HL-60 (cell line): ENCODE measurements around the gene RBPJ.
"Not testable (repeated sequence)": the region's sequence is repeated elsewhere in the genome, so short reads cannot be mapped to it uniquely, and the experiment has no call there.

Experiments used
- DNase-seq, 2 experiments: peaks; one replicate each; pipeline ENCODE4 v3.0.0-alpha.2; 2010 to 2020; ENCODE audit warnings: low read depth in 1 of 2, low spot score in 1 of 2
- H3K27ac ChIP-seq: fragments of 250-450 bp; sonication (Bioruptor Pico); replicated peaks from 2 replicates; pipeline ENCODE4 v1.5.1; 2020; ENCODE audit warnings: mild to moderate bottlenecking, moderate library complexity
- H3K27me3 ChIP-seq: fragments of 250-450 bp; sonication (Bioruptor Pico); 2 replicates; pipeline ENCODE4 v1.5.1; 2021; ENCODE audit warnings: mild to moderate bottlenecking, moderate library complexity; ENCODE audit not compliant: insufficient read depth, poor library complexity, severe bottlenecking
- H3K4me3 ChIP-seq: replicated peaks from 2 replicates; pipeline ENCODE4 v1.5.1; 2011; ENCODE audit warnings: mild to moderate bottlenecking, control low read depth, low read length; ENCODE audit not compliant: insufficient read depth
- GABPA ChIP-seq: IDR thresholded peaks from 2 replicates; pipeline ENCODE4 v1.6.1; 2012; ENCODE audit warnings: low read depth
- POLR2AphosphoS5 ChIP-seq: IDR thresholded peaks from 2 replicates; pipeline ENCODE4 v1.6.1; 2012; ENCODE audit warnings: low read depth
- SPI1 ChIP-seq: IDR thresholded peaks from 2 replicates; pipeline ENCODE4 v1.6.1; 2012; ENCODE audit warnings: low read depth, mild to moderate bottlenecking, borderline replicate concordance
- TF ChIP-seq, protein P1 (sequence below): IDR thresholded peaks from one replicate; pipeline ENCODE4 v1.5.1; 2011; ENCODE audit warnings: low read length, control low read depth, inconsistent platforms; ENCODE audit not compliant: insufficient read depth
- TF ChIP-seq, protein P2 (sequence below): IDR thresholded peaks from 2 replicates; pipeline ENCODE4 v1.6.1; 2012; ENCODE audit warnings: low read depth; ENCODE audit not compliant: insufficient replicate concordance

RBPJ gene

DNA sequence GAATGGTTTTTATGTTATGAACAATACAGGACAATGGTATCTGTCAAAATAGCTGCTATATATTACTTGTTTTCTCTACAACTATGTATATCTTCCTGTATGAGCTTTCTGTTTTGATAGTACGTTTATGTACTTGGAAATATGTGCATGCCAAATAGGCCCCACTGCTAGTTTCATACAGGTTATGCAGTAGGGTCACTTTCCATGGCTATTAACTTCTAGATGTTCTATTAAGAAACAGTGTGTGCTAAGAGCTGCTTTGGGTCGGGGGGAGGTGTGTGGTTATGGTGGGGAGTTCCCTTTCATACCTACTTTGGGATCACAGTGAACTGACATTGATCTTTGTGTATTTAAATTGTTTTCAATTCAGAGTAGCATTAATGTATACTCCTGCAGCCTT is 30.9 kb downstream of the RBPJ start:
- DNase-seq = no peak
- H3K27ac ChIP-seq = no peak overlapping the region
- no peaks in the 10 kb centered on the region for H3K27me3 ChIP-seq
- TF ChIP-seq, protein P1, sequence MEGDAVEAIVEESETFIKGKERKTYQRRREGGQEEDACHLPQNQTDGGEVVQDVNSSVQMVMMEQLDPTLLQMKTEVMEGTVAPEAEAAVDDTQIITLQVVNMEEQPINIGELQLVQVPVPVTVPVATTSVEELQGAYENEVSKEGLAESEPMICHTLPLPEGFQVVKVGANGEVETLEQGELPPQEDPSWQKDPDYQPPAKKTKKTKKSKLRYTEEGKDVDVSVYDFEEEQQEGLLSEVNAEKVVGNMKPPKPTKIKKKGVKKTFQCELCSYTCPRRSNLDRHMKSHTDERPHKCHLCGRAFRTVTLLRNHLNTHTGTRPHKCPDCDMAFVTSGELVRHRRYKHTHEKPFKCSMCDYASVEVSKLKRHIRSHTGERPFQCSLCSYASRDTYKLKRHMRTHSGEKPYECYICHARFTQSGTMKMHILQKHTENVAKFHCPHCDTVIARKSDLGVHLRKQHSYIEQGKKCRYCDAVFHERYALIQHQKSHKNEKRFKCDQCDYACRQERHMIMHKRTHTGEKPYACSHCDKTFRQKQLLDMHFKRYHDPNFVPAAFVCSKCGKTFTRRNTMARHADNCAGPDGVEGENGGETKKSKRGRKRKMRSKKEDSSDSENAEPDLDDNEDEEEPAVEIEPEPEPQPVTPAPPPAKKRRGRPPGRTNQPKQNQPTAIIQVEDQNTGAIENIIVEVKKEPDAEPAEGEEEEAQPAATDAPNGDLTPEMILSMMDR = no peak
- TF ChIP-seq POLR2AphosphoS5 = no peak
- TF ChIP-seq, protein P2, sequence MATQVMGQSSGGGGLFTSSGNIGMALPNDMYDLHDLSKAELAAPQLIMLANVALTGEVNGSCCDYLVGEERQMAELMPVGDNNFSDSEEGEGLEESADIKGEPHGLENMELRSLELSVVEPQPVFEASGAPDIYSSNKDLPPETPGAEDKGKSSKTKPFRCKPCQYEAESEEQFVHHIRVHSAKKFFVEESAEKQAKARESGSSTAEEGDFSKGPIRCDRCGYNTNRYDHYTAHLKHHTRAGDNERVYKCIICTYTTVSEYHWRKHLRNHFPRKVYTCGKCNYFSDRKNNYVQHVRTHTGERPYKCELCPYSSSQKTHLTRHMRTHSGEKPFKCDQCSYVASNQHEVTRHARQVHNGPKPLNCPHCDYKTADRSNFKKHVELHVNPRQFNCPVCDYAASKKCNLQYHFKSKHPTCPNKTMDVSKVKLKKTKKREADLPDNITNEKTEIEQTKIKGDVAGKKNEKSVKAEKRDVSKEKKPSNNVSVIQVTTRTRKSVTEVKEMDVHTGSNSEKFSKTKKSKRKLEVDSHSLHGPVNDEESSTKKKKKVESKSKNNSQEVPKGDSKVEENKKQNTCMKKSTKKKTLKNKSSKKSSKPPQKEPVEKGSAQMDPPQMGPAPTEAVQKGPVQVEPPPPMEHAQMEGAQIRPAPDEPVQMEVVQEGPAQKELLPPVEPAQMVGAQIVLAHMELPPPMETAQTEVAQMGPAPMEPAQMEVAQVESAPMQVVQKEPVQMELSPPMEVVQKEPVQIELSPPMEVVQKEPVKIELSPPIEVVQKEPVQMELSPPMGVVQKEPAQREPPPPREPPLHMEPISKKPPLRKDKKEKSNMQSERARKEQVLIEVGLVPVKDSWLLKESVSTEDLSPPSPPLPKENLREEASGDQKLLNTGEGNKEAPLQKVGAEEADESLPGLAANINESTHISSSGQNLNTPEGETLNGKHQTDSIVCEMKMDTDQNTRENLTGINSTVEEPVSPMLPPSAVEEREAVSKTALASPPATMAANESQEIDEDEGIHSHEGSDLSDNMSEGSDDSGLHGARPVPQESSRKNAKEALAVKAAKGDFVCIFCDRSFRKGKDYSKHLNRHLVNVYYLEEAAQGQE = no peak
- no peak for TF ChIP-seq GABPA
- TF ChIP-seq SPI1 = no peak
- H3K4me3 ChIP-seq = no peak overlapping the region

DNA sequence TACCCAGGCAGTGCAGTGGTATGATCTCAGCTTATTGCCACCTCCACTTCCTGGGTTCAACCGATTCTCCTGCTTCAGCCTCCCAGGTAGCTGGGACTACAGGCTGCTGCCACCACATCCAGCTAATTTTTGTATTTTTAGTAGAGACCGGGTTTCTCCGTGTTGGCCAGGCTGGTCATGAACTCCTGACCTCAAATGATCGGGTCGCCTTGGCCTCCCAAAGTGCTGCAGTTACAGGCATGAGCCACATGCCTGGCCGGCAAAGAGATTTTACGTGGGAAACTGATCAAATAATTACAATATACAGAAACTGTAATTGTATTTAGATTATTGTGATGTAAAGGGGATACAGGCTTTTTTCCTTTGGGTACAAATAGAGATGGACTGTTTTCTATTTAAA is 33.7 kb downstream of the RBPJ start:
- TF ChIP-seq, protein P2 = no peak
- Histone ChIP-seq H3K27ac (no peak overlapping the region), H3K4me3 (no peak overlapping the region), H3K27me3 (no peaks in the 10 kb centered on the region)
- no peak for DNase-seq

DNA sequence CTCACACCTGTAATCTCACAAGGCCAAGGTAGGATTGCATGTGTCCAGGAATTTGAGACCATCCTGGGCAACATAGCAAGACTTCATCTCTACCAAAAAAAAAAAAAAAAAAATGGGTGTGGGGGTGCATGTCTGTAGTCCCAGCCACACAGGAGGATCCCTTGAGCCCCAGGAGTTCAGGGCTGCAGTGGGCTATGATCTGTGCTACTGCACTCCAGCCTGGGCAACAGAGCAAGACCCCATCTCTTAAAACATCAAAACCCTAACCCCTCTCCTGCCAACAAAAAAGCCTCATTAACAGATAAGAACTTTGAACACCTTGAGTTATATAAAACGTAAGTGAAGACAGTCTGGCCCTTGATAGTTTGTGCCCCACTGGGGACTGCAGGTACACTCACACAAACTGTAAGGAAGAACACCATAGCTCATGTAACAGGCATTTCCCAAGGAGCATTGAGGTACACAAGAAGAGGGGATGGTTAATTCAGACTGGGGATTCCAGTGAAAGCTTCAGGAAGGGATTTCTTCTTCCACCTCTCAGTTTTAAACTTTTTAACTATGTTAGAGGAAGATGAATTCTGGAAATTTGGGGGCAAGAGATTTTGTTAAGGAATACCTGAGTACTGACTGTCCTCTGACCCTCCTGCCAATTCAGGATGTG is 34.7 kb downstream of the RBPJ start:
- TF ChIP-seq, protein P2 = no peak
- no peak for DNase-seq
- Histone ChIP-seq H3K4me3 (no peak overlapping the region), H3K27me3 (no peaks in the 10 kb centered on the region), H3K27ac (peak overlapping the region; percentile 31; the same call in 1 of the 2 replicates)

DNA sequence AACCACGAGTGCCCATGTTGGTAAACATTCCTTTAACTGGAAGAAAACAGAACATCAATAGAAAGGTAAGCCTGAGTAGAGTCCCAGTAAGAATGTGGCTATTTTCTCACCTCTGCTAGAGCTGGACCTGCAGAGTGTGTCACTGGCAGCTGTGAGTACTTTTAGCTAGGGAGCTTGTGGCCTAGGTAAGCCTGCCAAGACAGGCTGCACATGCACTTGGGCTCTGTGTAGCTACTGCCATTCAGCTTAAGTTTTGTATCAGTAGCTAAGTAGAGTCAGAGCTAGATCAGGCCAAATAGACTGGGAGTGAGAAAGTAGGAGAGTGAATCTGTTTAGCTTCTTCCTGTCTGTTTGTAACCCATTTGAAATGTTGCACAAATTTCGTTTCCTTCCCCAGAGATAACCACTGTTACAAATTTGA is 35.3 kb downstream of the RBPJ start:
- DNase-seq = peak in 1 of 2 experiments; percentile 36
- no peaks in the 10 kb centered on the region for H3K27me3 ChIP-seq
- TF ChIP-seq, protein P2 = no peak
- TF ChIP-seq POLR2AphosphoS5 (no peak), SPI1 (no peak), GABPA (no peak)
- TF ChIP-seq, protein P1 = no peak
- H3K4me3 ChIP-seq = no peak overlapping the region
- H3K27ac ChIP-seq = peak overlapping the region; percentile 31; the same call in 1 of the 2 replicates

DNA sequence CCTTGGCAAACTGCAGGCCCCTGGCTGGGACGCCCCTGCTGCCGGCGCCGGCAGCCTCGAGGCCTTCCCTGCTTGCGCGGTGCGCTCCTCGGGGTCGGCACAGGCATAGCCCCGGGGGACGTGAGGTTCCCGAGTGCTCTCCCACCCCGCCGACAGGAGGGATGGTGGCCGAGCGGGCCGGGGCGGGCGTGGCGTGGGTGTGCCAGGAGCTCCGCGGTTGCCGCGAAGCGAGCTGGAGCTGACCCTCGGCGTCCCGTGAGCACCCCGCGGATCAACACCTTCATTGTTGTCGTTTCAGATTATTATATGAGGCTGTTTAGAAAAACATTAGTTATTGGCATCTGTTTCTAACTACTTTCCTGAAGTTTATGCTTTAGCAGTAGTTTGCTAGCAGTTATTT is 38.7 kb downstream of the RBPJ start:
- DNase-seq, H3K27me3 ChIP-seq, H3K4me3 ChIP-seq, H3K27ac ChIP-seq: not testable (repeated sequence)
